AG09319 (cell line): ENCODE data around the gene PDZRN3.

Experiments used
- DNase-seq: peaks from one replicate; pipeline ENCODE4 v3.0.0-alpha.2; 2010; ENCODE audit warnings: low read depth; ENCODE audit errors: extremely low read depth
- TF ChIP-seq, protein P1 (sequence below): IDR thresholded peaks from 2 replicates; pipeline ENCODE4 v1.5.1; 2011; ENCODE audit warnings: low read depth, mild to moderate bottlenecking, inconsistent platforms, low read length, moderate library complexity

Gene PDZRN3

DNA sequence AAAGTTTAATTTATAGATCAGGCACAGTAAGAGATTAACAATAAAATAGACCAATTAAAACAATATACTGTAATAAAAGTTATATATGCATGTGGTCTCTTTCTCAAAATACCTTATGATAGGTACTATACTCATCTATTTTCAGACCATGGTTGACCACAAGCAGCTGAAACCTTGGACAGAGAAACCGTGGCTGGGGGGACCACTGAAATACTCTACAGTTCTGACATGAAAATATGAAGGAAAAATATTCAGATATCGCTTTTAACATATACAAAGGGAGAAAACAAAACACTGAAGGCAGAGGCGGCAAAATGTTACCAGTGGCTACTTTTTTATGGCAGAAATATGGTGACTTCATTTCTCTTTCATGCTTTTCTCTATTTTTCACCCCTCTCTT, 114.0 kb downstream of the PDZRN3 start:
- TF ChIP-seq, protein P1, sequence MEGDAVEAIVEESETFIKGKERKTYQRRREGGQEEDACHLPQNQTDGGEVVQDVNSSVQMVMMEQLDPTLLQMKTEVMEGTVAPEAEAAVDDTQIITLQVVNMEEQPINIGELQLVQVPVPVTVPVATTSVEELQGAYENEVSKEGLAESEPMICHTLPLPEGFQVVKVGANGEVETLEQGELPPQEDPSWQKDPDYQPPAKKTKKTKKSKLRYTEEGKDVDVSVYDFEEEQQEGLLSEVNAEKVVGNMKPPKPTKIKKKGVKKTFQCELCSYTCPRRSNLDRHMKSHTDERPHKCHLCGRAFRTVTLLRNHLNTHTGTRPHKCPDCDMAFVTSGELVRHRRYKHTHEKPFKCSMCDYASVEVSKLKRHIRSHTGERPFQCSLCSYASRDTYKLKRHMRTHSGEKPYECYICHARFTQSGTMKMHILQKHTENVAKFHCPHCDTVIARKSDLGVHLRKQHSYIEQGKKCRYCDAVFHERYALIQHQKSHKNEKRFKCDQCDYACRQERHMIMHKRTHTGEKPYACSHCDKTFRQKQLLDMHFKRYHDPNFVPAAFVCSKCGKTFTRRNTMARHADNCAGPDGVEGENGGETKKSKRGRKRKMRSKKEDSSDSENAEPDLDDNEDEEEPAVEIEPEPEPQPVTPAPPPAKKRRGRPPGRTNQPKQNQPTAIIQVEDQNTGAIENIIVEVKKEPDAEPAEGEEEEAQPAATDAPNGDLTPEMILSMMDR = no peak
- no peak for DNase-seq

DNA sequence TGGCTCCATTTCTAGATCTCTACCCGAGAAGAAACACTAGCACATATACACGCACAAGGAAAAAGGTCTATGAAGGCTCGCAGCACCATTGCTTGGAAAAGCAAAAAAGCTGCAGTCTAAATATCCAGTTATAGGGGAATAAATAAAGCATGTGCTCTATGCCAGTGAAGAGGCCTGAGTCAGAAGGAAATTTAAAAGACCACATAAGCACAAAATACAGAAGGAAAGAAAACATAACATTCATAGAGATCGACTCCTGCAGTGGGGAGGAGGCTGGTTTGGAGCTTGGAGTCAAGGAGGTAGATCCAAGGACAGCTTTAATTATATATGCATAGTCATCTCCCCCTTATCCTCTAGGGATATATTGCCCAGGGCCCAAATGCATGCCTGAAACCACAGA, 114.4 kb downstream of the PDZRN3 start:
- DNase-seq = no peak
- TF ChIP-seq, protein P1 = no peak

DNA sequence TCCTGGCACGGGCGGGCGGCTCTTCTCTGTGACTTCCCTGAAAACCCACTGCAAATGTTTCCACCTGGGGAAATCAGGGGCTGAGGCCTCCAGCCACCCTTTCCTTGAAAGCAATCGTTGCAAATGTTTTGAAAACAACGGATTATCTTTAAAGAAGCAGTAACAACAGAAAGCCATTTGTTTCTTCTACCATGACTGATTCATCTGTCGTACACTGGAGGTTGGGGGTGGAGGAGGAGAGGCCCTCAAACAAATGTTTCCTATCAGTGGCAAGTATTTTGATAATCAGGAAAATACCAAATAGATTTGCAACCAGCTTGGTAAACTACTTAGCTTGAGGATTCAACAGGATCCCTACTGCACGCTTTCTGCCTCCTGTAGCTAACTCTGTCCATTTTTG, 114.9 kb downstream of the PDZRN3 start:
- TF ChIP-seq, protein P1 = no peak
- DNase-seq = no peak

DNA sequence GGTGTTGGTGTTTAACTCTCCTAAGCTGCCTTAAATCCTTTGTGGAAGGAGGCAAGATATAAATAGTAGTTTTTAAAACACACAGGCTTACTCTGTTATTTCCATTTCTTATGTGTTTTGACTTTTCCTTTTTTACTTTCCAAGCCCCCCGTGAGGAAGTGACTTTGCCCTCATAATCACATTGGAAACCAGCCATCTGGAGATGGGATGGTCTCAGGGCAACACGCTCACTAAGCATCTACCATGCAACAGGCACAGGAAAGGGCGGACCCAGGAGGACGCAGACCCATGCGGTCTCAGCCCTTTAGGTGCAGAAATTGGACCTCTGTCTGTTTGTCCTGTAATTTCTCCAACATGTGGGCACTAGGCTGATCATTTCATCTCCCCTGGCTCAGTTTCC, 115.7 kb downstream of the PDZRN3 start:
- no peak for DNase-seq

DNA sequence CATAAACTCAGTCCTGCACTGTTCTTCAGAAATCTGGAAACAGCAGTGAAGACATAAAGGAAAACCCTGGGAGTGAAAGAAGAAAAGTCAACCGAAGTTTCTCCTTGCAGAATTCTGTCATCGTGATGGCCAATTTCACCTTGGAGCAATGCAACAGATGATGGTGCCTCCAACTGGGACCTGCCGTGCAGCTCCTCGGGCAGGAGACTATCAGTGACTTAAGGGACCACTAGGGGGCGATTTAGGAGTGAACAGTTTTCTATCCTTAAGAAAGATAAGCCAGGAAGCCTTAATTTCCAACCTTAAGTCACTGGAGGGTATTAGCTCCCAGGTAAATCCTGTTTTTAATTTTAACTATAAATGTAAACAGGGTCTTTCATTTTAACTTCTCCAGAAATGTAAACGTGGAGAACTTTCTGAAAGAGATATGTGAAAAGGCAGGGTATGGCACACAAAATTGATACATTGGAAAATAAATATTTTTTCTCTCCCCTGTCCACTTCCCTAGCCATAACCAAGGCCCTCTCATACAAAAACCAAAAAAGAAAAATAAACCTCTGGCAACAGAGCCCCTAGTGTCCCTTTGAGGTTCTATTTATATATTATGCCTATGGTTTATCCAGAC, 116.3 kb downstream of the PDZRN3 start:
- DNase-seq = no peak
- TF ChIP-seq, protein P1 = peak; percentile 74

More for the DNA sequence above, 115.7 kb downstream of the PDZRN3 start:
- TF ChIP-seq, protein P1 = no peak

DNA sequence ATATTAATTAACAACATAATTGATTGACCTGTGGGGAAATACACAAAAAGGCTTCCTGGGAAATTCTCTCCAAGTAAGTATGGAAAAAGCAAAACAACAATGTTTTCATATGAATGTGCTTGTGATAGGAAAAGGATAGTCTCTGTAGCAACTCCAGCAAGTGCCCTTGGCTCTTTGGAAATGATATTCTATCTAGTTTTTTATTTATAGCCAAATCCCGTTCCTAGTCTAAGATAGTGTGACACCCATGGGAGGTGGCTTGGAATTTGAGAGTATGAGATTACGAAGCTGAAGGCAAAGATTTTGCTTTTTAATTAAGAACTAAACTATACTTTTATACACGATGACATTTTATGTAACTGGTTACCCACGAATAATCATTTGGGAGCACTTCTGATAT, 119.9 kb downstream of the PDZRN3 start:
- TF ChIP-seq, protein P1 = no peak
- no peak for DNase-seq

DNA sequence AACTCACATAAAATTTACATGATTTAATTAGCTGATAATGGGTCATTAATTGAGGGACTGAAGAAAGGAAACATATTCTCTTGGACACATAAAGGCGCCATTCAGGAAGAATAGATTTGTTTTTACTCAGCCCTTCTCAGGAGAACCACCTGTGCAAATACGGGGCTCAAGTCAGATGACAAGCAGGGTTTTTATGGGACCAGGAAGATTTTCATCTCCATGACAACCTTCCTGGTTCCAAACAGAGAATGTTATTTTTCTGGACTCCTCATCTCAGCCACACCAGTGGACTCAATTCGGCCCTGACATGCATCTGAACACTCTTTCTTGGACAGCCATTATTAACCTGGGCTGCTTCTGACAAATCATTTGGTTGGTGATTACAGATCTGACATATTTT, 120.5 kb downstream of the PDZRN3 start:
- TF ChIP-seq, protein P1 = no peak
- no peak for DNase-seq
